ENCODE data around the gene ATP7B.
A peak's percentile ranks its signal among the peaks of the same experiment; 100 is the strongest.
"Not testable (repeated sequence)": the region's sequence is repeated elsewhere in the genome, so short reads cannot be mapped to it uniquely, and the experiment has no call there.

ATP7B gene

GRCh38 chr13:52010890-52011631, at the start of gene ATP7B:
Gene ATP7B, minus strand, starts transcription at chr13:52011450. Its CDS starts 113 bp downstream, at chr13:52011337.
- in situ Hi-C loops (cut with HindIII; ENCODE audit: low pct_unique_long_range_greater_than_20kb, low sequenced_read_pairs), result no loop called here
- no peak for TF ChIP-seq JUND (IDR thresholded peaks at IDR 0.05; ENCODE audit: low read depth)
- no peak for DNase-seq (ENCODE audit: low read depth in 1 of 2, low spot score in 1 of 2)

- in situ Hi-C loops (cut with HindIII; ENCODE audit: low pct_unique_long_range_greater_than_20kb, low sequenced_read_pairs), result no loop called here
- no peak for TF ChIP-seq JUND (IDR thresholded peaks at IDR 0.05; ENCODE audit: low read depth)
- DNase-seq (ENCODE audit: low read depth in 1 of 2, low spot score in 1 of 2), result no peak
These were observed 42.2 kb upstream of the ATP7B start for GRCh38 chr13:52053460-52053859.

GRCh38 chr13:52051400-52051799, 40.1 kb upstream of the ATP7B start:
- in situ Hi-C loops (cut with HindIII; ENCODE audit: low pct_unique_long_range_greater_than_20kb, low sequenced_read_pairs), result no loop called here
- TF ChIP-seq JUND (IDR thresholded peaks at IDR 0.05; ENCODE audit: low read depth), result no peak

GRCh38 chr13:52048516-52048915, 37.3 kb upstream of the ATP7B start:
- DNase-seq (ENCODE audit: low read depth in 1 of 2, low spot score in 1 of 2), result no peak
- no peak for TF ChIP-seq JUND (IDR thresholded peaks at IDR 0.05; ENCODE audit: low read depth)
- in situ Hi-C loops (cut with HindIII; ENCODE audit: low pct_unique_long_range_greater_than_20kb, low sequenced_read_pairs), result no loop called here

More at GRCh38 chr13:52051400-52051799, 40.1 kb upstream of the ATP7B start:
- no peak for DNase-seq (ENCODE audit: low read depth in 1 of 2, low spot score in 1 of 2)

- in situ Hi-C loops (cut with HindIII; ENCODE audit: low pct_unique_long_range_greater_than_20kb, low sequenced_read_pairs), result no loop called here
- DNase-seq (ENCODE audit: low read depth in 1 of 2, low spot score in 1 of 2), result no peak
- TF ChIP-seq JUND (IDR thresholded peaks at IDR 0.05; ENCODE audit: low read depth), result no peak
These were observed 36.2 kb upstream of the ATP7B start for GRCh38 chr13:52047463-52047862.

- DNase-seq (ENCODE audit: low read depth in 1 of 2, low spot score in 1 of 2), result no peak
- TF ChIP-seq JUND (IDR thresholded peaks at IDR 0.05; ENCODE audit: low read depth), result no peak
- in situ Hi-C loops (cut with HindIII; ENCODE audit: low pct_unique_long_range_greater_than_20kb, low sequenced_read_pairs), result no loop called here
These were observed 32.4 kb upstream of the ATP7B start for GRCh38 chr13:52043675-52044074.

GRCh38 chr13:52036037-52036436, 24.8 kb upstream of the ATP7B start:
- TF ChIP-seq JUND (IDR thresholded peaks at IDR 0.05; ENCODE audit: low read depth), result no peak
- in situ Hi-C loops (cut with HindIII; ENCODE audit: low pct_unique_long_range_greater_than_20kb, low sequenced_read_pairs), result no loop called here

GRCh38 chr13:52034616-52035226, 23.5 kb upstream of the ATP7B start:
- in situ Hi-C loops (cut with HindIII; ENCODE audit: low pct_unique_long_range_greater_than_20kb, low sequenced_read_pairs), result no loop called here
- DNase-seq (ENCODE audit: low read depth in 1 of 2, low spot score in 1 of 2), result no peak
- no peak for TF ChIP-seq JUND (IDR thresholded peaks at IDR 0.05; ENCODE audit: low read depth)

More at GRCh38 chr13:52036037-52036436, 24.8 kb upstream of the ATP7B start:
- no peak for DNase-seq (ENCODE audit: low read depth in 1 of 2, low spot score in 1 of 2)

- TF ChIP-seq JUND (IDR thresholded peaks at IDR 0.05; ENCODE audit: low read depth), result no peak
- DNase-seq (ENCODE audit: low read depth in 1 of 2, low spot score in 1 of 2), result no peak
- in situ Hi-C loops (cut with HindIII; ENCODE audit: low pct_unique_long_range_greater_than_20kb, low sequenced_read_pairs), result no loop called here
These were observed 21.8 kb upstream of the ATP7B start for GRCh38 chr13:52033039-52033438.

GRCh38 chr13:52030401-52030800, 19.2 kb upstream of the ATP7B start:
- DNase-seq (ENCODE audit: low read depth in 1 of 2, low spot score in 1 of 2); in situ Hi-C loops (cut with HindIII; ENCODE audit: low pct_unique_long_range_greater_than_20kb, low sequenced_read_pairs): not testable (repeated sequence)

- in situ Hi-C loops (cut with HindIII; ENCODE audit: low pct_unique_long_range_greater_than_20kb, low sequenced_read_pairs), result no loop called here
- TF ChIP-seq JUND (IDR thresholded peaks at IDR 0.05; ENCODE audit: low read depth), result no peak
- DNase-seq (ENCODE audit: low read depth in 1 of 2, low spot score in 1 of 2), result peak in 1 of 2 experiments; percentile 46
These were observed 18.3 kb upstream of the ATP7B start for GRCh38 chr13:52029569-52029968.

GRCh38 chr13:52027832-52028231, 16.6 kb upstream of the ATP7B start:
- no peak for TF ChIP-seq JUND (IDR thresholded peaks at IDR 0.05; ENCODE audit: low read depth)
- in situ Hi-C loops (cut with HindIII; ENCODE audit: low pct_unique_long_range_greater_than_20kb, low sequenced_read_pairs), result no loop called here
- DNase-seq (ENCODE audit: low read depth in 1 of 2, low spot score in 1 of 2), result no peak

GRCh38 chr13:52026246-52026626, 15.0 kb upstream of the ATP7B start:
- TF ChIP-seq JUND (IDR thresholded peaks at IDR 0.05; ENCODE audit: low read depth), result no peak
- DNase-seq (ENCODE audit: low read depth in 1 of 2, low spot score in 1 of 2), result no peak
- in situ Hi-C loops (cut with HindIII; ENCODE audit: low pct_unique_long_range_greater_than_20kb, low sequenced_read_pairs), result no loop called here

All from T47D (cell line).